HG03280 (cell line): ENCODE results near the gene KIF4A.
"Not testable (repeated sequence)": the region's sequence is repeated elsewhere in the genome, so short reads cannot be mapped to it uniquely, and the experiment has no call there.

Experiments
- ATAC-seq: cut with Tn5 transposase; IDR thresholded peaks from one replicate; pipeline ENCODE4 v1.9.1; 2021; ENCODE audit warnings: mild to moderate bottlenecking, moderate library complexity; ENCODE audit not compliant: unreplicated experiment

KIF4A gene

DNA sequence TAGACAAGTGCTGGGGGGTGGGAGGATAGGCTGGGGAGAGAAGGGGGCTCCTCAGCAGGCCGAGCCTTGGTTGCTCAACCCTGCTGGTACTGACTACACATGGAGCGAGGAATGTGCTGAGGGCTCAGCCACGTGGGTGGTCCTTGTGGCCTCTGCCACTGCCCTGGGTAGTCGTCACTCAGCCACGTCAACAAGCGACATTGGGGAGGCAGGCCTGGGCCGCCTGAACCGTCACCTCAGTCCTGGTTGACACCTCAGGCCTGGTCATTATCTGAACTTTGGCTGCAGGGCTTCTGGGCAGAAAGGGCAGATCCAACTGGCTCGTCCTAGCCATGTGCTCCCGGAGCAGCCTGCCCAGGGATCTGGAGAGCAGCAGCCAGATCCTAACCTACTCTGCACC is 70.5 kb downstream of the KIF4A start:
- ATAC-seq: no peak

DNA sequence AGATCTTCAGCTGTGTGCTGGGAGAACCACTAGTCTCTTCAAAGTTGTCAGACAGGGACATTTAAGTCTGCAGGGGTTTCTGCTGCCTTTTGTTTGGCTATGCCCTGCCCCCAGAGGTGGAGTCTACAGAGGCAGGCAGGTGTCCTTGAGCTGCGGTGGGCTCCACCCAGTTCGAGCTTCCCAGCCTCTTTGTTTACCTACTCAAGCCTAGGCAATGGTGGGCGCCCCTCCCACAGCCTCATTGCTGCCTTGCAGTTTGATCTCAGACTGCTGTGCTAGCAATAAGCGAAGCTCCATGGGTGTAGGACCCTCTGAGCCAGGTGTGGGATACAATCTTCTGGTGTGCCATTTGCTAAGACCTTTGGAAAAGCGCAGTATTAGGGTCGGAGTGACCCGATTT is 78.8 kb downstream of the KIF4A start:
- ATAC-seq: not testable (repeated sequence)

DNA sequence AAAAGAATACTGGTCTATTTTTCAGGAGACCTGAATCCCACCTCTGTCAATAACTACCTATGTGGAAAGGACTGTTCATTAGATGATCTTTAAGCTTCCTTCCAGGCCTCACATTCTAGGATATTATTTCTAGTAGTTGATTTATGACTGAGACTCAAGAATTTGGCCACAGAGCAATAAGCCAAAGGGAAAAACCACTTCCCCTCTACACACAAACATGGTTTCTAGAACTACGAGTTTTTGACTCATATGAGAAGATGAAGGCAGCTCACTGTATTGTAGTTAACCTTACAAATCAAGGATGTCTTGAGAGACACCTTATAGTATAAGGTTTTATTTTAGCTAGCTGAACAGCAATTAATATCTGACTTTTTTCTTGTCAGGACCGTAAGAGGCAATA is 96.3 kb downstream of the KIF4A start:
- no peak for ATAC-seq

DNA sequence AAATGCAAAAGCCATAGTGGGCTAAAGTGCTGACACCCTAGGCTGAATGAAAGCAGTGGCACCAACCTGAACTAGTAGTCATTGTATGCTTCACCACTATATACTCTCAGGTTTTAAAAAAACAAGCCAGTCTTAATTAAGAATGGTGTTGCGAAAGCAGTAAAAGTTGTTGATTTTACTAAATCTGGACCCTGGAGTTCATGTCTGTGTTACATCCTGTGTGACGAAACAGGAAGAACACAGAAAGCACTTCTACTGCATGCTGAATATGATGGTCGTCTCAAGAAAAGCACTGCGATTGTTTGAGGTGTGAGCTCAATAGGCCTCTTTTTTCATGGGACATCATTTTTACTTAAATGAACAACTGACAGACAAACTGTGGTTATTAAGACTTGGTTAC is 109.0 kb downstream of the KIF4A start:
- ATAC-seq: no peak

DNA sequence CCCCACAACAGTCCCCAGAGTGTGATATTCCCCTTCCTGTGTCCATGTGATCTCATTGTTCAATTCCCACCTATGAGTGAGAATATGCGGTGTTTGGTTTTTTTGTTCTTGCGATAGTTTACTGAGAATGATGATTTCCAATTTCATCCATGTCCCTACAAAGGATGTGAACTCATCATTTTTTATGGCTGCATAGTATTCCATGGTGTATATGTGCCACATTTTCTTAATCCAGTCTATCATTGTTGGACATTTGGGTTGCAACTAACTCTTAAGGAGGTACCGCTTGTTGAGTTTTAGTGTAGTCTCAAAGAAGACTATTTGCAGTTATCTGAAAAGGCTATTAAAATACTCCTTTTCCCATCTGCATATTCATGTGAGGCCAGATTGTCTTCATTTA is 110.3 kb downstream of the KIF4A start:
- ATAC-seq: not testable (repeated sequence)

DNA sequence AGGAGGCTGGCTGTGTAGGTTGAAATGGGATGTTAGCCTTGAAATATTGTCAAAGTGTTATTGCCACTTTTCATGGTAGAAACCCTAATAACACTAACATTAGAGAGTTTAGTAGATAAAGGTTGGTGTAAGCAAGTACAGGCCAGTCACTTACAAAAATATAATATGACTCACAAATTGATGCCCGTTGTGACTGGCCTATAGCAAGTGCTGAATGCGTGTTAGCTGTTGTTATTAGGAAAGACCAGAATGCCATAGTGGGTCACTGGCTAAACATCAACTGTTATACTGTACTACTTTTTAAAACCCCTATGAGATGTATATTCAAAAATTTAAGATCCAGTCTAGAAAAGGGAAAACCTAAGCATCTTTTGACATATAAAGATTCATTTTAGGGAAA is 112.8 kb downstream of the KIF4A start:
- ATAC-seq: no peak

DNA sequence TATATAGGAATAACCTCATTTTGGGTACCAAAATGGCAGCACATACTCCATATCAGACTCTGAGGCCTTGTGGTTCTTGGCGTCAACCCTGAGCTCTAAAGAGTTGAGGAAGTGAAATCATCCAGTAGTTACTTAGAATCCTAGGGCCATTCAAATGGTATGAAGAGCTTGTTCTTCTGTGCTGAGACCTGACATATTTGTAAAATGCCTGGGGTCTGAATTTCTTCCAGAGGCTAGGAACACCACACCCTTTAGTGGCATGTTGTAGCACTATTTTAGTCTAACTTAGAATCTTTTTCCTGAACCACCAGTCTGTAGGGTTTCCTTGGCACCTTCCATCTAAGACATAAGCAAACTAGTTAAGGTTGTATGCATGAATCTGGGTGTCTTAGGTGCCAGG is 115.1 kb downstream of the KIF4A start:
- no peak for ATAC-seq

DNA sequence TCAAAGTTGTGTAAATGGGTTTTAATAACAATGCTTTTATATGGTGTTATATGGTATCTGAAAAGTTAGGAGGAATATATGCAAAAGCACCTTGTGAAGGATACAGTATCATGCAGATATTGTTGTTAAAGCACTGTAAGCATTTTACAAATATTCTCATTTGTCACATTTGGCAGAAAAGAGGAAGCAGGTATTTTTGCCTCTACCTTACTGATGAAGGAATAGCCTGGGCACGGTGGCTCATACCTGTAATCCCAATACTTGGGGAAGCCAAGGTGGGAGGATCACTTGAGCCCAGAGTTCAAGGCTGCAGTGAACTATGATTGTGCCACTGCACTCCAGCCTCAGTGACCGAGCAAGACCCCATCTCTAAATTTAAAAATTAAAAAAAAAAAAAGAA is 121.0 kb downstream of the KIF4A start:
- no peak for ATAC-seq

DNA sequence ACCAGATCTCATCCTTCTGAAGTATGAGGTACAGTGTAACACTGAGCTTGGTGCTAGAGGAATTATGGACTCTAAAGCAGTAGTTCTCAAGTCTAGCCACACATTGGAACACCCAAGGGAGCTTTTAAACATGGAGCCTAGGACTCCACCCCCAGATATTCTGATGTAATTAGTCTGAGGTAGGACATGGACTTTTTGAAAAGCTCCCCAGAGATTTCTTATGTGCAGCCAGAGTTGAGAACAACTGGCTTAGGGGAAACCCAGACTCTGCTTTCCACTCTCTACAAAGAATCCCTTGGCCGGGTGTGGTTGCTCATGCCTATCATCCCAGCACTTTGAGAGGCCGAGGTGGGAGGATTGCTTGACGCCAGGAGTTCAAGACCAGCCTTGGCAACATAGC is 121.6 kb downstream of the KIF4A start:
- no peak for ATAC-seq

DNA sequence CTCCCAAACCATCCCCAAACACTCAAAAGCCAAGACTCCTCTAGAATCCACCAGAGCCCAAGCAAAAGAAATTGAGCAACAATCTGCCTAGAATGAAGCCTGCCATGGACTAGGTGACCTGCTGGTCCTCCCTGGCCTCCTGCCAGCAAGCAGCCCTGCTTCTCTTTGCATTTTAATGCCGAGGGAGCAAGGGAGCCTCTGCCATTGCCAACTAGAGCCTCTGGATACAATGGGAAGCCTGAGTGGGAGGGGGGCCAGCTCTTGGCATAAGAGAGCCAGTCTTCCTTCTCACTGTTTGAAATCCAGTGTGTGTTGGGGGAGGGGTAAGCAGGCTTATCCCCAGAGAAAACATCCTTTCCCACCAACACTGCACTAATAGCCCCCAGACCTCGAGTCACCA is 131.7 kb downstream of the KIF4A start:
- ATAC-seq: no peak

DNA sequence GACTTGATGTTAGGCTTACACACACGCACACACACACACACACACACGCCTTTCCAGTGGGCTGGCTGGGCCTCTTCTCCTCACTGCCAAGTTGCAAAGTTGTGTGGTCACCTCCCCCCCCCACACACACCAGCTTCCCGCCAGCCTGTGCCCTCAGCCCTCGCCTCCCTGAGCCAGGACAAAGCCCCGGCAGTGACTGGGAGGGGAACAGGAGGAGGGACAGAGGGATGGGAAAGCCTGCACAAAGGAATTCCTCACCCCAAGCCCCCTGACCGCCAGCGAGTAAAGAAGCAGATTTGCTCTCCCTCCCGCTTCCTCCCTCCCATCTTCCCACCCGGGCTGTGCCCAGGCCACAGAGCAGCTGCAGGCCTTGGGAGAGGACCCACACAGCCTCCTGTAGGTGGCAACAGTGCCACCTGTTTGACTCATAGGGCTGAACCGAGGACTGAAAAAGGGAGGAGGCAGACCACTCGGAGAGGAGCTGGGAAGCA is 133.0 kb downstream of the KIF4A start, which contains the start of gene GDPD2:
Gene GDPD2, plus strand, starts transcription at position 464 of the 491 bp plus-strand sequence. CDS start 1,671 bp downstream, outside the sequence.
- no peak for ATAC-seq

DNA sequence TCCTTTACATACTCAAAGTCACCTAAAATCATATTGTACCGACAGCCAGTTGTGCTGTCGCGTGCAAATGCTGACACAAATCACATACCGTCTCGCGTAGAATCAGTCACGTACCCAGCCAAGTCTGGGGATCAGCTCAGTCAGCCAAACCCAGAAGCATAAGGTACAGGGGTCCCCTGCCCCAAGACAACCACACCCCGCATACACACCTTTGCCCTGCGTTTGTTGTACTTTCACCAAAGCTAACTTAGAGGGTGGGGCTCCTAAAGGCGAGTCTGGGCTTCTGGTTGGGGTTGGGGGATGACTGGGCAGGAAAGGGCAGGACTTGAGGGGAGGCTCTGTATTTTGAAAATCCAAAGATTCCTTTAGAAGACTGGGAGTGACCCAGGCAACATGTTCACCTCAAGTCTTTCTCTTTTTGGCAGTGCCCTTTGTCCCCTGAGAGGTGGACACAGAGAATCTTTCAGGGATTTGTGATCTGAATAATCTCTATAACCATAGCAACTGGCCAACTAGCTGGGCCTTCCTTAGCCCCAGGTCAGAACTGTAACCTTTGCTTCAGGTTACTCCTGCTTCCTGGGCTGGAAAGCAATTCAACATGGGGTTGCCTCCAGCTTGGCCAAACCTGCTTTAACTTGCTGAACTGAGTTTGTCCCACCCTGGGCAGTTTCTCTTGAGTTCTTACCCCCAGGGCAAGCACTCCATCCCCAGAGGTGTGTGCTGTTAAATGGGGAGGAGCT is 134.2 kb downstream of the KIF4A start:
- no peak for ATAC-seq

DNA sequence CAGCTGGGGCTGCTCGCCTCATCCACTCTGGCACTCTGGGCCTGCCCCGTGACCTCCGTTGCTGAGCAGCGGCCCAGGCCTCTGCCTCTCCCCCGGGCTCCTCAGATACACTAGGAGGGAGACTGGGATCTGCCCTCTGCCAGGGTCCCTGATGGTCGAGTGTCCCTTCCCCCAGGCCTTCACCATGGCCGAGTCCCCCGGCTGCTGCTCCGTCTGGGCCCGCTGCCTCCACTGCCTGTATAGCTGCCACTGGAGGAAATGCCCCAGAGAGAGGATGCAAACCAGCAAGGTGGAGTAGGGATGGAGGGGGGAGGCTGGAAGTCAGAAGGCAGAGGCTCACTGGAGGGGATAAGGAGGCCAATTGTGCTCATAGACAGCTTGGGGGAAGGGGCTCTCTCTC is 134.9 kb downstream of the KIF4A start:
- ATAC-seq: no peak

DNA sequence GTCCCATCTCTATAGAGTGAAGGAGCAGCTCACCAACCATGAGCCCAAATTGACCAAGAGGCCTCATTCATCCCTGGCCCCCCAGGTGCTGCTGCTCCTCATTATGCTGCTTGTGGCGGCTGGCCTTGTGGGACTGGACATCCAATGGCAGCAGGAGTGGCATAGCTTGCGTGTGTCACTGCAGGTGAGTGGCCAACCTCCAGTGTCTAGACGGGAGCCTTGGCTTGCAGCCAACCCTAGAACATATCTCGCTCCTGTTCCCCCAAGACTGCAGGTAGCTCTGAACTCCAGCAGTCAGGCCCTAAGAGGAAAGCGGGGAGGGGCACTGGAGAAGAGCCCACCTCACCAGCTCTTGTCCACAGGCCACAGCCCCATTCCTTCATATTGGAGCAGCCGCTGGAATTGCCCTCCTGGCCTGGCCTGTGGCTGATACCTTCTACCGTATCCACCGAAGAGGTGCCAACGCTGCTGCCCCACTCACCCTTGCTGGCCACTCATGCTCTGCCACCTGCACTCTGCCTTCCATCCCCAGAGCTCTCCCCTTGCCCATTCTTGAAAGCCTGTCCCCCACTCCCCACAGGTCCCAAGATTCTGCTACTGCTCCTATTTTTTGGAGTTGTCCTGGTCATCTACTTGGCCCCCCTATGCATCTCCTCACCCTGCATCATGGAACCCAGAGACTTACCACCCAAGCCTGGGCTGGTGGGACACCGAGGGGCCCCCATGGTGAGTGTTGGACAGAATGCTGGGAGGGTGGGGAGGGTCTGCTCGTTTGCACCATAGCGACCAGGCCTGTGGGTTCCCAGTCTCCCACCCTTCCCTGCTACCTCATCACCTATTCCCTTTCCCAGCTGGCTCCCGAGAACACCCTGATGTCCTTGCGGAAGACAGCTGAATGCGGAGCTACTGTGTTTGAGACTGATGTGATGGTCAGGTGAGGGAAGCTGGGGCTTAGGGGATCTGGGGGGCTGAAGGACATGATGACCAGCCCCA is 136.7 kb downstream of the KIF4A start:
- no peak for ATAC-seq

DNA sequence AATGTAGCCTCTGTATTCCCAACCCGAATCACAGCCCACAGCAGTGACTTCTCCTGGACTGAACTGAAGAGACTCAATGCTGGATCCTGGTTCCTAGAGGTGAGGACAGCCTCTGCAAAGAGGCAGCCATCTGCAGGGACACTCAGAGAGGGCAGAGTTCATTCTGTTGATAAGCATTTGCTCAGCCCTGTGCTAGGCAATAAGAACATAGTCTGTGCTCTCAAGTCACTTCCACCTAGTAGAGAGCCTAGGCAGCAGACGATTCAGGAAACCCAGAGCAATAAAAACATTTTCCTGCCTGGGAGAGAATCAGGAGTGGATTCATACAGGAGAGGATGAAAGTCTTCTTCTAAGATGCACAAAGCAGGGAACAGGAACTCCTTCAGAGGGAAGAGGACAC is 137.5 kb downstream of the KIF4A start:
- no peak for ATAC-seq

DNA sequence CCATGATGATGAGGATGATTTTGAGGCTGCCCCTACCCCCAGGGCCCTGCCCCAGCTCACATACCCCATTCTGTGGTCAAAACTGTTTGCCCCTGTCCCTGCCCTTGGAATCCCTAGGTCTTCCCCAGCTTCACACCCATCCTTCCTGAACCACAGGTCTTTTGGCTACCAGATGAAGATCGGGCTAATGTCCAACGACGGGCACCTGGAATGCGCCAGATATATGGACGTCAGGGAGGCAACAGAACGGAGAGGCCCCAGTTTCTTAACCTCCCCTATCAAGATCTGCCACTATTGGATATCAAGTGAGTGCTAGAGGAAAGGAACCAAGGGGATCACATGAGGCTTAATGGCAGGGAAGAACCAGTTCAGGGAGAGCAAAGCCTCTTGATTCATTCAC is 139.9 kb downstream of the KIF4A start:
- no peak for ATAC-seq

DNA sequence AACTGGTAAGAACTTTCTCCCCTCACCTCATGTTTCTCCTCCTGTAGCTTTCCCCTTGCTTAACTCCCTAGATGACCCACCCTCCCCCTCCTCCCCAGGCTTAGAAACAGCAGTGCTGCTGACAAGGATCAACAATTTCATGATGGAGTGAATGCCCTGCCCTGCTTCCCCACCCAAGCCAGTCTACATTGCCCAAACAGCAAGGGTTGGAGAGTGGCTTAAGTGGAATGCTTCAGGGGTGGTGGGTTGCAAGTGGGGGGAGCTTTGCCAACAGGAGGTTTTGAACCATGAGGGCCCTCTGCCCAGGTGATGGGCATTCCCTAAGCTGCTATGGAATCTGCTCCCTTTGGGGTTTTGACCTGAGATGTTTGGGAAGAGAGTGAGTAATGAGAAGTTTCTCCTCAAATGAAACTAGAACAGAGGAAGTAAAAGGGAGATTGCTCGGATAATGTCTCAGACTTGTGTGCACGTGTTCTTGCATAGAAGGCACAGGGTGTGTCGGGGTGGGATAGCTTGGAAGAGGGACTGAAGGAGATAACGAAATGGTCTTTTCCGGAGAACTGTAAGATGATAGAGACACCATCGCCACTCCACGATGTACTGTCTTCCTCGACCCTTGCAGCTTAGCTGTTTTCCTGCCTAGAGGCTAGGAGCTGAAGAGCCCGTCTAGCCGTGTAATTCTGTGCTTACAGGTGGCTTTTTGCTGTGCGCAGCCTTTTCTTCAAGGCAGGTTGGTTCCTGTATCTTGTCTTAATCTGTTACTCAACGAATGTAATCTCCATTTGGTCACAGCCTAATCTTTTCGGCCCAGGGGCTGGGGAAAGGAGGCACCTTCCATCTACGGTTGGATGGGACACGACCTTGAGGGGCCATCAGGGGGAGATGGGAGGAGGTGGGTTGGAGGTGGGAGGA is 143.3 kb downstream of the KIF4A start:
- no peak for ATAC-seq

DNA sequence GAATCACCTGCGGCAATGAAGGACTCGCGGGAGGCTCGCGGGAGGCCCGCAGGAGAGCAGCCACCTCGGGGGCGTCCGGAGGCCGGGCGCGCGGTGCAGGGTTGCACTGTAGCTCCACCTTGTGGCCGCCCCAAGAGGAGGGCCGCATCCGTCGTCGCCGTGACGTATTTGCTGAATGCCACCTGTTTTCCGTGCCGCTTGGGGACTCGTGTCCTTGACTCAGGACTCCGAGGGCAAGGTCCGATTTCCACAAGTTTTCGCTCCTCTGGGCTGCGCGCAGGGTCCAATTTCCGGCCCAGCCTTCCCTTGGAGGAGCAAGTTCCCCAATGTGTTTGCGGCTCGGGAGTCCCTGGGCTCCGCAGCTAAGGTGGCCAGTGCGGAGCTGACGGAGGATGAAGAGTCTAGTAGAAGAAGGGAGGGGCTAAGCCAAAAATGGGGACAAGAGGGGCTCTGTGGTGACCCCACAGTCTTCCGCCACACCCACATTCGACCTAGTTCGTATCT is 144.0 kb downstream of the KIF4A start:
- peak; percentile 78 for ATAC-seq

DNA sequence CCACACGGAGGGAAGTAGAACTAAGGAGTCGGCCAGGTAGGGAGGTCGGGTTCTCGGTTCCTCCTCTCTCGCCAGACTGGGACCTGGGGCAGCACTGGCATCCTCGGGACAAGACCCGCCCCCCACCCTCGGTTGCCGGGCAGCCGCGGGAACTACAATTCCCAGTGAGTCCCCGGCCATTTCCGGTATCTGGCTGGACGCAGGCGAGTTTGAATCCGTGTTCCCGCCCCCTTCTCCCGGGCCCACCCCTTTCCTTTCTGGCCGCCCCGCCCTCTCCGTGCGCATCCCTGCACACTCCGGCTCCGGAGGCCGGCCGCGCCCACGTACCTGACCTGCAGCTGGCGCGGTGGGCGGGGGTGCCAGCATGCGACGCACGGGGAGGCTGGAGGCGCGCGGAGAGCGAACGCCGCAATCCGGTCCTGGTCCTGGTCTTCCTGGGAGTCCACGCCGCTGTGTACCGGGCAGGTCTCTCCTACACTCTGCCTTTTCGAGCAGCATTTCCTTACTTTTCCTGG is 144.5 kb downstream of the KIF4A start:
- peak; percentile 38 for ATAC-seq

DNA sequence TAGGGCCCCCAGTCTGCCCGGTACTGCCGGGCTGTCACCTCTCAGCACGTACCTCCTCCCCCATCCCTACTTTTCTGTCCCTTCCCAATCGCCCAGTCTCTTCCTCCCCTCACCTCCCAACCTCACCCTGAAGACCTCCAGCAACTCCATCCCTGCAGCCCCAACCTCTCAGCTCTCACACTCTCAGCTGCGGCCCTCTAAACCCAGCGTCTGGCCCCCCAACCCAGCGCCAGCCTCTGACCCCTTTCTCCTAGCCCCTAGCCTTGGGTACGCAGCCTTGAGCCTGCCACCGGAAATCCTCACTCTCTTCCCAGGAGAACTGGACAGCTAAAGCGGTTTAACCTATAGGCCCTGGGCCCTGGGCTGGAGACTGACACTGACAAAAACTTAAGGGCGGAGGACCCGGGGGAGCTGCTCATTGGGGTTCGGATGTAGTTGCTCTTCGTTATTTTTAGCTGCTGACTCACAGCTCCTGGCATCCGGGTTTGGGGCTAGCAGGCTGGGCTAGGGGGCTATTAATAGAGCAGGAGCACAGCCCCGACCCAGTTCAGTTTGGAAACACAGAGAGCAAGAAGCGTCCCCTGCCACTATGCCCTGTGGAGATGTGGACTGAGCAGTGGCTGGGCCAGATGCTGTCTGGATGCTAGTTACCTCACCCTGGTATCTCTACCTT is 145.1 kb downstream of the KIF4A start:
- ATAC-seq: no peak
